GM21529 (cell line): ENCODE measurements around the gene GTF2IRD1.
"Not testable (repeated sequence)": the region's sequence is repeated elsewhere in the genome, so short reads cannot be mapped to it uniquely, and the experiment has no call there.

ENCODE experiments used
- ATAC-seq: cut with Tn5 transposase; IDR thresholded peaks from one replicate; pipeline ENCODE4 v1.9.1; 2021; ENCODE audit not compliant: unreplicated experiment

The GTF2IRD1 gene, protein sequence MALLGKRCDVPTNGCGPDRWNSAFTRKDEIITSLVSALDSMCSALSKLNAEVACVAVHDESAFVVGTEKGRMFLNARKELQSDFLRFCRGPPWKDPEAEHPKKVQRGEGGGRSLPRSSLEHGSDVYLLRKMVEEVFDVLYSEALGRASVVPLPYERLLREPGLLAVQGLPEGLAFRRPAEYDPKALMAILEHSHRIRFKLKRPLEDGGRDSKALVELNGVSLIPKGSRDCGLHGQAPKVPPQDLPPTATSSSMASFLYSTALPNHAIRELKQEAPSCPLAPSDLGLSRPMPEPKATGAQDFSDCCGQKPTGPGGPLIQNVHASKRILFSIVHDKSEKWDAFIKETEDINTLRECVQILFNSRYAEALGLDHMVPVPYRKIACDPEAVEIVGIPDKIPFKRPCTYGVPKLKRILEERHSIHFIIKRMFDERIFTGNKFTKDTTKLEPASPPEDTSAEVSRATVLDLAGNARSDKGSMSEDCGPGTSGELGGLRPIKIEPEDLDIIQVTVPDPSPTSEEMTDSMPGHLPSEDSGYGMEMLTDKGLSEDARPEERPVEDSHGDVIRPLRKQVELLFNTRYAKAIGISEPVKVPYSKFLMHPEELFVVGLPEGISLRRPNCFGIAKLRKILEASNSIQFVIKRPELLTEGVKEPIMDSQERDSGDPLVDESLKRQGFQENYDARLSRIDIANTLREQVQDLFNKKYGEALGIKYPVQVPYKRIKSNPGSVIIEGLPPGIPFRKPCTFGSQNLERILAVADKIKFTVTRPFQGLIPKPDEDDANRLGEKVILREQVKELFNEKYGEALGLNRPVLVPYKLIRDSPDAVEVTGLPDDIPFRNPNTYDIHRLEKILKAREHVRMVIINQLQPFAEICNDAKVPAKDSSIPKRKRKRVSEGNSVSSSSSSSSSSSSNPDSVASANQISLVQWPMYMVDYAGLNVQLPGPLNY

DNA sequence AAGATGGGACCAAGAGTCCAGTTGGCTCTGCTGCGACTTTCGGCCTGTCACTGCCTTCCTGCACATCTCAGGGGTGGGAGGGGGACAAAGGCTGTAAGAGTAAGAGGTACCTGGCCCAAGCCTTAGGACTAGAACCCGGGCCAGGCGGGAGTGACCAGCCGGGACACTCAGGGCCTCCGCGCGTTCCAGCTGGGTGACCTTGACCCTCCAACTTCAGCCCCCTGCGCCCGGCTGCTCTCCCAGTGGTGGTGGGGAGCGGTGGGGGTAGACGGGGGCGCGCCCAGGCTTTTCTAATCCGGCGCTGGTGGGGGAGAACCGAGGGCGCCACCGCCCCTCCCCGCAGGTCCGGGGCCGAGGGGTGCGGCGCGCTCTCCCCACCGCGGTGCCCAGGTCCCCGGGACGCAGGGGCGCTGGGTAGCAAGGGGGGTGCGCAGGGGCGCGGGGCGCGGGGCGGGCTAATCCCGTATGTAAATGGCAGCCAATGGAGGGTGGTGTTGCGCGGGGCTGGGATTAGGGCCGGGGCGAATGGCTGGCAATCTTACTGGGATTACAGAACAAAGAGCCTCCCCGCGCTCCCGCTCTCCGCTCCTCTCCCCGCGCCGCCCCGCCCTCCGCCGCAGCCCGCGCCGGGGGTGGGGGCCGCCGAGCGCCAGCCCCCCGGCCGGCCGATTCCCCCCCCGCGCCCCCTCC lies at the start of gene GTF2IRD1:
Gene GTF2IRD1 (plus strand): TSS at position 585 of the 690 bp plus-strand sequence. CDS start 54,175 bp downstream, outside the sequence.
- ATAC-seq, result peak; percentile 63

DNA sequence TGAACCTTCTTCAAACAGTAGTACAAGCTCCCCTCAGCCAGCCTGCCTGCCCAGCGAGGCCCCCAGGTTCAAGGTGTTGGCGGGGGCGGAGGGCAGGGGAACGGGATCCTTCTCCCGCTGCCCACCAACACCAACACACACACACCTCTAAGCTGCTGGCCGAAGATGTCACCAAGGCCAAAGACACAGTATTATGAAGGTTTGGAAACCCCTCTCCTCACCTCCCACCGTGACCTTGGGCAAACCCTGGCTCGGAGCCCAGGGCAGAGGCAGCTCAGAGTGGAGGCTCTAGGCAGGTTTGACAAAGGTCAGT lies 49.4 kb upstream of the GTF2IRD1 start:
- ATAC-seq, result no peak

DNA sequence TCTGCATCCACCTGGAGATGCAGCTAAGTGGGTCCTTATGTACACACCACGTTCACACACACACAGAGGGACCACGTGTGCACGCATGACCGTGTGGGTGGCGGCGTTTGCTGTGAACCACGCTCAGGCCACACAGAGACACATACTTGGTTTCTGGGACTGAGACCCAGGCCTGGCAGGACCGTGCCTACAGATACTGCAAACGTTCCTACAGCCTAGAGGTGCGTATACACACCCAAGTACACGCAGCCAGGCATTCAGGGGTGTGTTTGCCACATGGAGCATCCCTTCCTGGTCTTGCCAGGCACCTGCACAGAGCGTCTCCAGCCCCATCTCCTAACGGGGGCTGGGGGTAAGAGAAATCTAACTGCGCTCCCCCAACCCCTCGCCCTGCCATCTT lies 49.0 kb upstream of the GTF2IRD1 start:
- no peak for ATAC-seq

DNA sequence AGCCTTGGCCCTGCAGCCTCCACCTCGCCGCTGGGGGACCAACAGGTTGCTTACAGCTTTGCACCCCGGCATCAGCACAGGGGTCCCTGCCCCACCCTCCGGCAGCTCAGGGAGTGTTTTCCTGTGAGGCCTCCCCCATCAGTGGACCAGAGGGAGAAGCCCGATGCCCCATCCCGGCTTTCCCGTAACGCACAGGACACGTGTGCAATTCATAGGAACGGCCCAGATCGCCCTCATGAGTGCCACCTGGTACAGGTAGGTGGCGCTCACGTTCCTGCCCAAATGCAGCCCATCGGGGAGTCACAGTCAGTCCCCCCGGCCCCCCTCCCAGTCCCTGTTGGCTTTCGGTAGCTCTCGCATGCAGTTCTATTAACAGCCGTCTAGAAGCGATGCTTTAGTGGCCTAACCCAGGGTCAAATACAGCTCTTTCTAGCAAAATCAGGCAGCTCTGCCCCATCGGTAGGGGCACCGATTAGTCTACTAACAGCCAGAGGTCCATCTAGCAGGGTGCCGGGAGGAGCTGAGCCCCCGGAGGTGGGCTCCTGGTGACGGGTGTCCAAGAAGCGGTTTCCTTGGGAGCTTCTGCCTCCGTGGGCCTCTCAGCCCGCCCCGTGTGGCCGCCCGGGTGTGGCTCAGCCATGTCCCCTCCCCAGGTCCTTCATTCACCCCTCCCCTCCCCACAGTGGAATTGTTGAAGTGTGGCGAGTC lies 48.4 kb upstream of the GTF2IRD1 start:
- no peak for ATAC-seq

DNA sequence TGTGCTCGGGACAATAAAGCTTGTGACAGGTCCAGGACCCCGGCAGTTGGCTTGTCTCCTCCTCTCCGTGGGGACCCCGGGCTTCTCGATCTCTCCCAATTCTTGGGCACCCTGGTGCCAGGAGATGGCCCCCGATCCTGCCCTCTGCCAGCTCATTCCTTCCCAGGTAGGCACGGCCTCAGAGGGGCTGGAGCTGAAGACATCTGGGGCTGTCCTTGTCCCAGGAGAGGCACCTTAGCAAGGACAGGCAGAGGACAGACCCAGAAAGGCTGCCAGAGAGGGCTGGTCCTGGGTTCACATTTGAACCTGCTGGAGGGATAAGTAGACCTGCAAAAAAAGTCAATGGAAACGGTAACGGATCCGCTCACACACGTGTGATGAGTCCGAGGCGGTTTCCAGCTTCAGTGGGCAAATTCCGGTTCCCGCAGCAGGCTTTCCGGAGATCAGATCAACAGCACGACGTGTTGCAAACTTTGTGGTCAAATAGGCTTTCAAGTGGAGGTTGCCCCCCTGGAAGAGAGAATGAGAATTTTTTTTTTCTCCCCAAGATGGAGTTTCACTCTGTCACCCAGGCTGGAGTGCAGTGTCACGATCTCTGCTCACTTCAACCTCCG lies 47.7 kb upstream of the GTF2IRD1 start:
- ATAC-seq, result no peak

DNA sequence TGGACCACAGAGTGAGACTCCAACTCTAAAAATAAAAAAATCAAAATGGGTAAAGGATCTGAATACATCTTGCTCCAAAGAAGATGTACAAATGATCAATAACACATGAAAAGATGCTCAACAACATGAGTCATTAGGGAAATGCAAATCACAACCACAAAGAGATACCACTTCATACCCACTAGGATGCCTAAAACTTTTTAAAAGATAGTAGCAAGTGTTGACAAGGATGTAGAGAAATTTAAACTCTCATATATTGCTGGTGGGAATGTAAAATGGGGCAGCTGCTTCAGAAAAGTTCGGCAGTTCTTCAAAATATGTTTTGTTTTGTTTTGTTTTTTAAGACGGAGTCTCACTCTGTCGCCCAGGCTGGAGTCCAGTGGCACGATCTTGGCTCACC lies 45.7 kb upstream of the GTF2IRD1 start:
- ATAC-seq, result no peak

DNA sequence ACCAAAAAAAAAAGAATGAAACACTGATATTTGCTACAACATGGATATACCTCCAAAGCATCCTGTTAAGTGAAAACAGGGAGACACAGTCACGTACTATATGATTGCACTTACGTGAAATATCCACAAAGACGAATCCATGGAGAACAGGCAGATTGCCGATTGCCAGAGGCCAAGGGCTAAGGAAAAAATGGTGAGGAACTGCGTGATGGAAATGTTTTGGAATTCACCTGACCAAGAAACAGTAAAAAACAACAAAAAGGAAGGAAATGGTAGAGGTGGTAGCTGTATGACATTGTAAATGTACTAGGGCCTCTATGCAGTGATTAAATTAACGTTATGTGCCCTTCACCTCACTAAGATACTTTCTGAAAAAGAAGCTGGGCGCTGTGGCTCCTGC lies 44.1 kb upstream of the GTF2IRD1 start:
- ATAC-seq, result no peak

DNA sequence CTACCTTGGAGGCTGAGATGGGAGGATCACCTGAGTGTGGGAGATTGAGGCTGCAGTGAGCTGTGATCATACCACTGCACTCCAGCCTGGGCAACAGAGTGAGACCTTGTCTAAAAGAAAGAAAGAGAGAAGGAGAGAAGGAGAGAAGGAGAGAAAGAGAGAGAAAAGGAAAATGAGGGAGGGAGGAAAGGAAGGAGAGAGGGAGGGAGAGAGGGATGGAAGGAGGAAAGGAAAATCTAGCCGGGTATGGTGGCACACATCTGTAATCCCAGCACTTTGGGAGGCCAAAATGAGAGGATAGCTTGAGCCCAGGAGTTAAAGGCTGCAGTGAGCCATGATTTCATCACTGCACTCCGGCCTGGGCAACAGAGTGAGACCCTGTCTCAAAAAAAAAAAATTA lies 42.9 kb upstream of the GTF2IRD1 start:
- ATAC-seq, result no peak

DNA sequence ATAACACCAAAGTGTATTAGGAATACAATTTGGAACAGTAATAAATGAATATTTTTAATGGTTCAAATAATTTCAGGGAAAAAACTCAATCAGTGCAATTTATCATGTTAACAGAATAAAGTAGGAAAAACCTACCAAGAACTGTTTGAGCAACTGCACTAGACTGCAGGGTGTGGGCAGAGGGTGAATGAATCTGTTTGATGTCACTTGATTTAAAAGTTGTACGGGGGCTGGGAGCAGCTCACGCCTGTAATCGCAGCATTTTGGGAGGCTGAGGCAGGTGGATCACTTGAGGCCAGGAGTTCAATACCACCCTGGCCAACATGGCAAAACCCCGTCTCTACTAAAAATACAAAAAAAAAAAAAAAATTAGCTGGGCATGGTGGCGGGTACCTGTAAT lies 42.1 kb upstream of the GTF2IRD1 start:
- ATAC-seq, result not testable (repeated sequence)

DNA sequence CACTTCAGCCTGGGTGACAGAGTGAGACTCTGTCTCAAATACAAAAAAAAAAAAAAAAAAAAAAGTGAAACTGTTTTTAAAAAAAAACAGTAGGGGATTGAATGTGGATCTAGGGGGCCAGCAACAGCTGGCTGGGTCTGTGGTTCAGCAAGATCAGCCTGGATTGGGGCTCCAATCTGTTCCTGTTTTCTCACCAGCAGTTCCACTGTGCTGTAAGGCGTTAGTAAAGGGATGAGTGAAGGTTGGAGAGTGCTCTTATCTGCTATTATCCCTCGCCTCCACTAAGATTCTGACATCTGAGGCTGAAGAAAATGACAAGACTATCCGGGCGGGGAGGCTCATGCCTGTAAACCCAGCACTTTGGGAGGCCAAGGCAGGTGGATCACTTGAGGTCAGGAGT lies 41.6 kb upstream of the GTF2IRD1 start:
- no peak for ATAC-seq

DNA sequence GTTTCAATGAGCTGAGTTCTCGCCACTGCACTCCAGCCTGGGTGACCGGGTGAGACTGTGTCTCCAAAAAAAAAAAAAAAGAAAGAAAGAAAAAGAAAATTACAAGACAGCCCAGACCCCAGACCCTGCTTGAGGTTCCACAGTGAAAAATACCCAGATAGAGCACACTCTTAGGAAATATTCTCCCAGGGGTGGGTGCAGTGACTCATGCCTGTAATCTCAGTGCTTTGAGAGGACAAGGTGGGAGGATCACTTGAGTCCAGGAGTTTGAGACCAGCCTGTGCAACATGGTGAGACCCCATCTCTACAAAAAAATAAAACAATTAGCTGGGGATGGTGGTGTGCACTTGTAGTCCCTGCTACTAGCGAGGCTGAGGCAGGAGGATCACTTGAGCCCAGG lies 41.1 kb upstream of the GTF2IRD1 start:
- ATAC-seq, result no peak

DNA sequence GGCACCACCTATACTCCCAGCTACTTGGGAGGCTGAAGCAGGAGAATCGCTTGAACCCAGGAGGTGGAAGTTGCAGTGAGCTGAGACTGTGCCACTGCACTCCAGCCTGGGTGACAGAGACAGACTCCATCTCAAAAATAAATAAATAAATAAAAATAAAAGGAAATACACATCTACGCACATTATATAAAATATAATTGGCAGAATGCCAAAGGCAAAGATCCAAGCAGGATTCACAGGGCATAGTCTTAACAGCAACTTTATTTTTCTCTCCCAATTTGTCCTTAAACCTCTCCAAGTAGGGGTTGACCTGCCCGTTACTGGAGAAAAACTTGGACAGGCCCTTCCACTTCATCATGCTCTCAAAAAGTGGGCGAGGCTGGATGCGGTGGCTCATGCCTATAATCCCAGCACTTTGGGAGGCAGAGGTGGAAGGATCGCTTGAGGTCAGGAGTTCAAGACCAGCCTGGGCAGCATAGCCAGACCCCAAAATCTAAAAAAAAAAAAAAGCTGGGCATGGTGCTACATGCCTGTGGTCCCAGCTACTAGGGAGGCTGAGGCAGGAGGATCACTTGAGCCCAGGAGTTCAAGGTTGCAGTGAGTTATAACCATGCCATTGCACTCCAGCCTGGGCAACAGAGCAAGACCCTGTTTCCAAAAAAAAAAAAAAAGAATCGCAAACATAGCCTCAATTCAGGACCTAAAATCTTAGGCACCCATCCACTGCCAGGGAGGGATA lies 38.9 kb upstream of the GTF2IRD1 start:
- ATAC-seq, result not testable (repeated sequence)

DNA sequence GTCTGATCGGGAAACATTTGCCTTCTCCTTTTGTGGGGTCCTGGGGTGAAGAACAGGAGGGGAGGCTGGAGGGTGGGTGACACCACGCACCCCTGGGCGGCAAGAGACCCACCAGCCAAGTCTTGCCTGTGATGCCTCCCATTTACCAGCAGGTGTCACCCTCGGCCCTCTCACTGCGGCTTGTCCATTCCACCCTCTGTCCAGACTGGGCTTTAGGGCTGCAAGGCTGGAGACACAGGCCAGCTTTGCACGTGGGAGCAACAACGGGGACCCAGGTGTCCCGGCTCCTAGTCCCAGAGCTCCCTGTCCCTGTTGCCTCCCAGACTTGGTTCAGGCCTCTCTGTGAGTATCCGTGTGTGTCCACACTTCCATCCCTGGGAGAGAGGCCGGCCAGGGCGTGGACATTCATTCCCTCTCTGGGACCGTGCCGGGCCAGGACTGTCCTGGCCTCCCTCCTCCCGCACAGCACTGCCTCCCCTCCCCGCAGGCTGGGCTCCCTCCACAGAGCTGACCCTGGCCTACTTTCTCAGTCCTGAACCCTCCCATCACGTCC lies 36.2 kb upstream of the GTF2IRD1 start:
- ATAC-seq, result no peak

DNA sequence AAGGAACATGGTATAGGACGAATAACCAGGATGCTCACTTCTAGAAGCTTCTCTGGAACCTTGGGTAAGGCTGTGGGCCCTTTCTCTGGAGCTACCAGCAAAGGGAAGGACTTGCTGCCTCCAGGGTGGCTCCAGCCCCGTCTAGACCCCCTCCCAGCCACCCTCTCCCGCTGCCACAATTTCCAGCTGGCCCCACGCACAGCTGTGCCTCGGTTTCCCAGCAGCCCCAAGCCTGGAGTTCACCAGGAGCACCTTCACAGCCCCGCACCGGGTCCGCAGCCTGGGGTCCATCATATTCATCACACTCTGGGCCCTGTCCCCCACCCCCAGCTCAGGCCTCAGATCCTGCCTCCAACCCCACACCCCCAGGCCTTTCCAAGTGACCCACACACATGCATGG lies 35.6 kb upstream of the GTF2IRD1 start:
- ATAC-seq, result no peak

DNA sequence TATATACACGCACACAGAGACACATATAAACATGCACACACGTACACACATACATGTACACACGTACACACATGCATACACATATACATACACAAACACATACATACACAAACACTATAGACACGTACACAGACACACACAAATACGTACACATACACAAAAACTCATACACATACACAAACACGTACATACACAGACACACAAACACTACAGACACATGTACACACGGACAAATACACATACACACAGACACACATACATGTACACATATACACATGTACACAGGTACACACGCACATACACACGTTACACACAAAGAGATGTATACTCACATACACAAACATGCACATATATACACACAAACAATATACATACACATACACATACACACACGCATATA lies 35.2 kb upstream of the GTF2IRD1 start:
- no peak for ATAC-seq

DNA sequence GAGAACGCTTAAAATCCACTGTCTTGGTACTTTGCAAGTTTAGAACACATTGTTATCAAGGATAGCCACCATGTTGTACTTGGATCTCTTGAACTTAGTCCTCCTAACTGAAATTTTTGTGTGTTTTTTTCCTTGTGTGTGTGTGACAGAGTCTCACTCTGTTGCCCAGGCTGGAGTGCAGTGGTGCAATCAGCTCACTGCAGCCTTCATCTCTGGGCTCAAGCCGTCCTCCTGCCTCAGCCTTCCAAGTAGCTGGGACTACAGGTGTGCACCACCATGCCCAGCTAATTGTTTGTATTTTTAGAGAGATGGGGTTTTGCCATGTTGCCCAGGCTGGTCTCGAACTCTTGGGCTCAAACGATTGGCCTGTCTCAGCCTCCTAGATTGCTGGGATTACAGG lies 34.5 kb upstream of the GTF2IRD1 start:
- not testable (repeated sequence) for ATAC-seq

DNA sequence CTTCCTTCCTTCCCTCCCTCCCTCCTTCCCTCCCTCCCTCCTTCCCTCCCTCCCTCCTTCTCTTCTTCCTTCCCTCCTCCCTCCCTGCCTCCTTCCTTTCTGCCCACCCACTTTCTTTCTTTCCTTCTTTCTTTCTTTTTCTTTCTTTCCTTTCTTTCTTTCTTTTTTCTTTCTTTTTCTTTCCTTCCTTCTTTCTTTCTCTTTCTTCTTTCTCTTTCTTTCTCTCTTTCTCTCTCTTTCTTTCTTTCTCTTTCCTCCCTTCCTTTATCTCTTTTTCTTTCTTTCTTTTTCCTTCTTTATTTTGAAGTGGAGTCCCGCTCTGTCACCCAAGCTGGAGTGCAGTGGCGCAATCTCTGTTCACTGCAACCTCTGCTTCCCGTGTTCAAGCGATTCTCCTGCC lies 33.7 kb upstream of the GTF2IRD1 start:
- no peak for ATAC-seq

DNA sequence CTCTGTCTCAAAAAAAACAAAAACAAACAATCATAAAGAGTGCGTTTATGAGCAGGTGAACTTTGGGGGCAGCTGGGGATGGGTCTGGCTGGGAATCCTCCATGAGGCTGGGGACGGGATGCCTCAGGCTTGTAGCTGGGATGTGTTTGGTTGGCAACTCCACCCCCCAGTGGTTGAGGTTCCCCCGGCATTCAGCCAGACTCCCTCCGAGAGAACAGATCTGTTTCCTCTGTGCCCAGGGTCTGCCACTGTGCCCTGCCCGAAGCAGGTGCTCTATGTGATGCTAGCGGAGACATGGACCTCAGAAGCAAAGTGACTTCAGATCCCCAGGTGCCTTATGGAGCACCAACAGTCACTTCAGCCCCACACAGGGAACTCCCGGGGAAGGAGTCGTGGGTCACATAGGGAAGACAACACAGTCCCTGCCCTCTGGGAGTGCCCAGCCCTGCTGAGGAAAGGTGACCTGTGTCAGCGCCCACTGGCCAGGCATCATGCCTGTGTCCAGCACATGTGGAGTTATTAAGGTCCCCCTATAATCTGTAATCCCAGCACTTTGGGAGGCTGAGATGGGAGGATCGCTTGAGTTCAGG lies 29.3 kb upstream of the GTF2IRD1 start:
- ATAC-seq, result no peak

DNA sequence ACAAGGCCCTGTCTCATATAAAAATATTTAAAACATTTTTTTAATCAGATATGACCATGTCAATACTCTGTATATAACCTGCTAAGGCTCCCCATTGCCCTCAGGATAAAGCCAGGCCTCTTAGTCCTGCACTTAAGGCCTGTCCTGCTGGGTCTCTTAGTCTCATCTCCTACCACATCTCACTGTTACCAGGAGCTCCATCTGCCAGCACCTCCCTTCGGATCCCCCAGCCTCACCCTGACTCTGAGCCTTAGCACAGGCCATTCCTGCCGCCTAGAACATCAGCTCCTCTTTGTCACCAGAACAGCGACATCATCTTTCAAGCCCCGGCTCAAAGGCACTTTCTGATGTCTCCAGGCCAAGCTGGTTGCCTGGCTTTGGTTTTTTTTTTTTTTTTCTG lies 25.7 kb upstream of the GTF2IRD1 start:
- no peak for ATAC-seq
